Mononuclear cell (primary cell): ENCODE data around the gene PXDN. TPM values are rescaled to one million over a fixed set of nuclear protein-coding genes. Genes with fewer than 3 reads are reported as not detected.
"Not testable (repeated sequence)": the region's sequence is repeated elsewhere in the genome, so short reads cannot be mapped to it uniquely, and the experiment has no call there.

ENCODE experiments used
- H3K27me3 ChIP-seq: 2 replicates; pipeline ENCODE4 v1.6.0; 2011; ENCODE audit warnings: low read length, control low read depth; ENCODE audit not compliant: insufficient read depth
- H3K4me1 ChIP-seq: 2 replicates; pipeline ENCODE4 v1.5.1; 2011; ENCODE audit warnings: mild to moderate bottlenecking, low read length, control low read depth; ENCODE audit not compliant: insufficient read depth
- H3K4me3 ChIP-seq: 2 replicates; pipeline ENCODE4 v1.5.1; 2011; ENCODE audit warnings: mild to moderate bottlenecking, low read length, moderate library complexity
- H3K9me3 ChIP-seq: 2 replicates; pipeline ENCODE4 v1.5.1; 2011; ENCODE audit warnings: low read depth, mild to moderate bottlenecking, control low read depth, low read length
- total RNA-seq: library from RNA; depleted of rRNA; stranded (reverse); fragments of >200 nt; gene quantifications from one replicate; pipeline ENCODE4 v1.2.3, GENCODE V29; 2012

Gene PXDN
- total RNA-seq, 1 donor: 0.94 TPM

- Histone ChIP-seq H3K27me3 (no peaks in the 10 kb centered on the region), H3K4me1 (no peaks in the 10 kb centered on the region), H3K4me3 (no peak overlapping the region), H3K9me3 (no peaks in the 10 kb centered on the region)
These were observed 22.8 kb upstream of the PXDN start for GRCh38 chr2:1766851-1767811.

DNA sequence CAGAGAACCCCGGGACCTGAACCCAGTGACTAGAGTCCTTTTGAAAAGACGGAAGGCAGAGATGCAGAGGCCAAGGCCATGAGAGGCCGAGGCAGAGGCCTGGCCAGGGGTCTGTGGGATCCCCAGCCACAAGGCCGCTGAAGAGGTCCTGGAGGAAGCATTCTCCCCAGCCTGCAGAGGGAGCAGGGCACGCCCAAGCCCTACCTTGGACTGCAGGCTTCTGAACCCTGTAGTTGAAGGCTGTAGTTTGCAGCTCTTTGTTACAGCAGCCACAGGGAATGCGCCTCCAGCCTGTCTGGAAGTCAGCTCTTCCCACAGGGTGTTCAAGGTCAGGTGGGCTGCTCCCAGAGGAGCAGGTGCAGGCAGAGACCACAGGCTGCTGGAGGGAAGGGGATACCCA is 22.1 kb upstream of the PXDN start:
- no peak overlapping the region for H3K4me3 ChIP-seq
- H3K4me1 ChIP-seq: no peaks in the 10 kb centered on the region
- no peaks in the 10 kb centered on the region for H3K9me3 ChIP-seq
- no peaks in the 10 kb centered on the region for H3K27me3 ChIP-seq

- H3K4me1 ChIP-seq, H3K4me3 ChIP-seq, H3K9me3 ChIP-seq, H3K27me3 ChIP-seq: not testable (repeated sequence)
These were observed 20.9 kb upstream of the PXDN start for GRCh38 chr2:1765201-1765600.

GRCh38 chr2:1759611-1759930 is 15.3 kb upstream of the PXDN start:
- H3K27me3 ChIP-seq: no peaks in the 10 kb centered on the region
- H3K4me3 ChIP-seq: no peak overlapping the region
- no peaks in the 10 kb centered on the region for H3K4me1 ChIP-seq
- H3K9me3 ChIP-seq: no peaks in the 10 kb centered on the region

DNA sequence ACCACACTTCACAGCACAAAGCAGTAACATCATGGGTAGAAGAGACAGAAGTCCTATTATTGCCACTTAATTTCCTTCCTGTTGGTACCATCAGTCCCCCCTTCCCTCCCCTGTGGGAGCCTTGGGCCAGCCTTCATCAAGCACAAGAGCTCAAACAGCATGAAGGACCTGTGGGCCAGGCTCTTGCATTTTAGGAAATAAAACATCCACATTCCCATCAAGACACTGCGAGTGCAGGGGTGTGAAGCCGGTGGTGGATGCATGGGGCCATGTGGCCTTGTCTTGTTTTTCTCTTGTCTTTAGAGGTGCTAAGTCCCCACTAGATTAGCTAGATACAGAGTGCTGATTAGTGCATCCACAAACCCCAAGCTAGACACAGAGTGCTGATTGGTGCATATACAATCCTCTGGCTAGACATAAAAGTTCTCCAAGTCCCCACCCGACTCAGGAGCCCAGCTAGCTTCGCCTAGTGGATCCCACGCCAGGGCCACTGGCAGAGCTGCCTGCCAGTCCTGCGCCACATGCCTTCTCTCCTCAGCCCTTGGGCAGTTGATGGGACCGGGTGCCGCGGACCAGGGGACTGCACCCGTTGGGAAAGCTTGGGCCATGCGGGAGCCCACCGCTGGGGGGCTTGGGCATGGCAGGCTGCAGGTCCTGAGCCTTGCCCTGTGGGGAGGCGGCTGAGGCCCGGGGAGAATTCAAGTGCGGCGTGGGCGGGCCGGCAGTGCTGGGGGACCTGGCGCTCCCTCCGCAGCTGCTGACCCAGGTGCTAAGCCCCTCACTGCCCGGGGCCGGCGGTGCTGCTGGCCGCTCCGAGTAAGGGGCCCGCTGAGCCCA is 14.7 kb upstream of the PXDN start:
- Histone ChIP-seq H3K27me3 (no peaks in the 10 kb centered on the region), H3K4me3 (no peak overlapping the region)

DNA sequence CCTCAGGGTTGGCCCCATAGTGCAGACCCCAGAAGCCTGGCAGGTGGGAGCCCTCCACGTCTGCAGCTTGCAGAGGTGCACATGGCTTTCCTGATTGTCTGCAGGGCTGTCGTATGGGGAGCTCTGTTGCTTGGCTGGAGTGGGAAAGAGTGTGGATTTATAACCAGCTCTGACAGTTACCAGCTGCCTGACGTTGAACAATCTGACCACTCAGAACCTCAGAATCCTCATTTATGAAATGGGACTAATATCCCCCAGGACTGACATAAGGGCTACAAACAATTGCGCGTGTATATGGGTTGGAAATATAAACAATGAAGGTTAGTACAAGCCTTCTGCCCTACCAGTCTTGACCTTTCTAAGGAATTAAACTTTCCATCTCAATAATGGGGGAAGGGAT is 13.9 kb upstream of the PXDN start:
- no peaks in the 10 kb centered on the region for H3K9me3 ChIP-seq
- no peak overlapping the region for H3K4me3 ChIP-seq
- no peaks in the 10 kb centered on the region for H3K27me3 ChIP-seq
- H3K4me1 ChIP-seq: no peaks in the 10 kb centered on the region

More for the DNA sequence above, 14.7 kb upstream of the PXDN start:
- no peaks in the 10 kb centered on the region for H3K9me3 ChIP-seq
- H3K4me1 ChIP-seq: no peaks in the 10 kb centered on the region

DNA sequence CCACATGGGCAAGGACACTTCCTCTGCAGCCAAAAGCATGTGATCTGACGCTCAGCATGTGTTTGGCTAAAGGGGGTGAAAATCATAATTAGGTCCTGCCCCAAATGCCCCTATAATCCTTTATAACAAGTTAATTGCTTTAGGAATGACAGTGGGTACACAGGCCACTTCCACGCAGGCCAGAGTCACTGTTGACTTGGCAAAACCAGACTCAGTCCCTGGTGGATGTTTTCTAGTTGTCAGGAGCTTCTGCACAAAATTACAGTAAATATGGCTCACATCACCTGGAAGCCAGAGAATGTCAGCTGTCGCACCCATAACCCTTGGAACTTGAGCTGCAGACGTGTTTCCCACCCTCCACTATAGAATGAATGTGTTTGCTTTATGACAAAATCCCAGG is 13.3 kb upstream of the PXDN start:
- H3K9me3 ChIP-seq: no peaks in the 10 kb centered on the region
- H3K27me3 ChIP-seq: no peaks in the 10 kb centered on the region
- no peak overlapping the region for H3K4me3 ChIP-seq
- H3K4me1 ChIP-seq: no peaks in the 10 kb centered on the region

- not testable (repeated sequence) for H3K9me3 ChIP-seq, H3K4me1 ChIP-seq, H3K27me3 ChIP-seq, H3K4me3 ChIP-seq
These were observed 12.8 kb upstream of the PXDN start for GRCh38 chr2:1757146-1757545.

DNA sequence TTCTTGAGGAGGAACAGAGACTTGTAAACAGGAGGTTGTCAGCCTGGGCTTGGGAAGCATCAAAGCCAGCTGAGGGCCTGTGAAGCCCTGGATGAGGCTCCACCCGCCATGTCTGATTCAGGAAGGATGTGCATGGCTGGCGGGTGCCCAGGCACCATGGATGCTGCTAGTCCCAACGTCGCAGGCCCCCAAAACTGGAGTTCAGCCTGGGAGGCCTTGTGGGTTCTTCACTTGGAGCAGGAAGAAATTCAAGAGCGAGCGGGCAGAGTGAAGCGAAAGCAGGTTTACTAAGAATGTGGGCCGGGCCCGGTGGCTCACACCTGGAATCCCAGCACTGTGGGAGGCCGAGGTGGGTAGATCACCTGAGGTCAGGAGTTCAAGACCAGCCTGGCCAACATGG is 12.1 kb upstream of the PXDN start:
- no peaks in the 10 kb centered on the region for H3K4me1 ChIP-seq
- H3K4me3 ChIP-seq: no peak overlapping the region
- H3K9me3 ChIP-seq: no peaks in the 10 kb centered on the region
- no peaks in the 10 kb centered on the region for H3K27me3 ChIP-seq

DNA sequence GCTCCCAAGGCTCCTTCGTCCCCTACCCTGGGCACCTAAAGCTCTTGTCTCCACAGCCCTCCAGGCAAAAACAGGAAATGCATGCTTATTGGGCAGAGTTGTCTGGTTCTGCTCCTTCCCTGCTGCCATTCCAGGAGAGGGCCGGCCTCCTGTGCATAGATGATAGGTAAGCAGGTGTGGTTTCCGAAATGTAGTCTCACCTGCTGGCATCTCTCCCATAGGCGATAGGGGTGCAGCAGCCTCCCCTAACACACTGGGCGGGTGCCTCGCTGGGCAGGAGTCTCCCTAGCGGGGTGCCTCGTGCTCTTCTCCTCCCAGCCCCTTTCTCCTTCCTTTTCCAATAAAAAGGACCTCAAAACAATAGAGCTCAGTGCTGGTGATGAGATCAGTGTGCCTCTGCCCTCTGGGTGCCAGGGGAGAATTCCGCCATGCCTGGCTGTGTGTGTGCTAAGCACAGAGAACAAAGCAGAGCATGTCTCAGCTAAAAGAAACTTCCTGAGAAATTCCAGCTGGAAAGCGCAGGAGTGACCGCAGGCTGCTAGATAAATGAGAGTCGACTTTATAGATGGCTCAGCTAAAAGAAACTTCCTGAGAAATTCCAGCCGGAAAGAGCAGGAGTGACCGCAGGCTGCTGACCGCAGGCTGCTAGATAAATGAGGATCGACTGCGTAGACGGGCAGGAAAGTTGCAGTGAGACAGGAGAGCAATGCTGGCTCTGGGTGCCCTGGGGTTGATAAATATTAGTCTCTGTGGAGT is 11.3 kb upstream of the PXDN start:
- H3K27me3 ChIP-seq: no peaks in the 10 kb centered on the region
- H3K4me1 ChIP-seq: no peaks in the 10 kb centered on the region
- no peak overlapping the region for H3K4me3 ChIP-seq
- H3K9me3 ChIP-seq: no peaks in the 10 kb centered on the region

- H3K4me1 ChIP-seq: no peaks in the 10 kb centered on the region
- H3K4me3 ChIP-seq: no peak overlapping the region
- no peaks in the 10 kb centered on the region for H3K27me3 ChIP-seq
- H3K9me3 ChIP-seq: no peaks in the 10 kb centered on the region
These were observed 10.3 kb upstream of the PXDN start for GRCh38 chr2:1754461-1755170.

DNA sequence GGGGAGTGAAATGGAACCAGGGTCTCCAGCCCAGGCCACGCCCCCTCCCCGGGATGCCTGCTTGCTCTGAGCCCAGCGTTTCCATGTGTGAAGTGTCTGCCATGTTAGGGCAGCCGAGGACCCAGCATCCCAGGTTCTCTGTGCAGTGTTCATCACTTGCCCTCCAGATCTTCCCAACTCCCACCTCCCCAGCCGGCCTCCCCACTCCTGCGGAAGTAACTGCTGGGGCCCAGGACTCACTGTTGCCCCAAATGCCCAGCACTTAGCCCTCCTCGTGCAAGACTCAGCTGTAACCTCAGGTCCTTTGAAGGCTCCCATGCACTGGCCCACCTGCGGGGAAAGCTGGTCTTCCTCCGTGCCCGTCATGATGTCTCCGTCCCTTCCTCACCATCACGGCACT is 9.7 kb upstream of the PXDN start:
- no peaks in the 10 kb centered on the region for H3K4me1 ChIP-seq
- H3K9me3 ChIP-seq: no peaks in the 10 kb centered on the region
- no peaks in the 10 kb centered on the region for H3K27me3 ChIP-seq
- no peak overlapping the region for H3K4me3 ChIP-seq

DNA sequence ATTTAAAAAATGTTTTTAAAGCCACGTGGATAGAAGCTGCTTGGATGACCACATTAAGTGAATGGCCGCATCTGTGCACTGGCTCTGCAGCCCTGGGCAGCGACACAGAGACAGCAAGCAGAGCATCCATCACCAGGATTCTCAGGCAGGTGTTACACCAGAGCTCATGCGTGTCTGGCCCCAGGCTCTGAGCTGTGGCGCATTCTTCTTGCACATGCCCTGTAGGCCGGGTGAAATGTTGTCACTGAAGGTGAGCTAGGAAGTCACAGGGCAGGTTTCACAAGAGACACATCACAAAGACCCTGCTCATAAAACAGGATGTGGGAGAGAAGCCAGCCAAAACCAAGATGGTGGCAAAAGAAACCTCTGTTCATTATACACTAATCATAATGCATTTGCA is 8.4 kb upstream of the PXDN start:
- Histone ChIP-seq H3K4me1 (no peaks in the 10 kb centered on the region), H3K27me3 (no peaks in the 10 kb centered on the region), H3K4me3 (no peak overlapping the region), H3K9me3 (no peaks in the 10 kb centered on the region)

DNA sequence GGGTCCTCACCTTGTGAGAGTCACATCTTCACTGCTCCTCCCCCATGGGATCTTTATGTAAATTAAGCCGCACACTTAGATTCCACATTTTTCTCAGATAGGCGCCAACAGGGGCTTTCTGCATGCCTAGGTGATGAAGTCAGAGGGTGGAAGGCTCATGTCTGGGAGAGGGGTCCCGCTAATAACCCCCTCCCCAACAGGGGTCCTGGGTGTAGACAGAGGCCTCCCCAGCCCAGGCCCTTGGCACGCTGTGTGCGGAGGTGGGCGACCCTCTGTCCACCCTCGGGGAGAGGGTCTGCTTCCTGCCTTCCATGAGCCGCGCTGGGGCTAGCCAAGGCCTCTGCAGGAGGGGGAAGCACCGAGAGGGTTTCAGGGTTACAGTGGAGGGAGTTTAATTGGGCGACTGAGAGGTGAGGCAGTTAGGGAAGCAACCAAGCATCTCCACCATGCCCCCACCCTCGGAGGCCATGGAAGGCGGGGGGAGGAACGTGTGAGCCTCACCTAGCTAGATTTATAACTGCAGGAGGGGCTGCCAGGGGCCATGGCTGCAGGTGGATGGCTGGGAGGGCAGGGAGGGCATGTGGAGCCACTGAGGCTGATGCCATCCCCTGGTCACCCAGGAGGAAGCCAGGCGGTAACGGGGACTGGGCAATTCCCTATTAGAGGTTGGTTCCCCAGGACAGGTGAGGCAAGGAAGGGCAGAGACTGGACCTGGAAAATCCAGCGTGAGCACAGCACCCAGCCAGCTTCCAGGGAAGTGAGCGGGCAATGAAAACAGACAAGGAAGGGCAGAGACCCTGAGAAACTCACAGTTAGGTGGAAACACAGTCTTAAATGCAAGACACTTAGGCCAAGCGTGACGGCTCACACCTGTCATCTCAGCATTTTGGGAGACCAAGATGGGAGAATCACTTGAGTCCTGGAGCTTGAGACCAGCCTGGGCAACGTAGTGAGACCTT is 7.7 kb upstream of the PXDN start:
- H3K27me3 ChIP-seq: no peaks in the 10 kb centered on the region
- H3K4me1 ChIP-seq: no peaks in the 10 kb centered on the region
- no peak overlapping the region for H3K4me3 ChIP-seq
- no peaks in the 10 kb centered on the region for H3K9me3 ChIP-seq
